ENCODE data around the gene LRATD1.

Gene LRATD1

GRCh38 chr2:14634182-14634488 is 1.6 kb downstream of the LRATD1 start:
- no peak for DNase-seq

DNA sequence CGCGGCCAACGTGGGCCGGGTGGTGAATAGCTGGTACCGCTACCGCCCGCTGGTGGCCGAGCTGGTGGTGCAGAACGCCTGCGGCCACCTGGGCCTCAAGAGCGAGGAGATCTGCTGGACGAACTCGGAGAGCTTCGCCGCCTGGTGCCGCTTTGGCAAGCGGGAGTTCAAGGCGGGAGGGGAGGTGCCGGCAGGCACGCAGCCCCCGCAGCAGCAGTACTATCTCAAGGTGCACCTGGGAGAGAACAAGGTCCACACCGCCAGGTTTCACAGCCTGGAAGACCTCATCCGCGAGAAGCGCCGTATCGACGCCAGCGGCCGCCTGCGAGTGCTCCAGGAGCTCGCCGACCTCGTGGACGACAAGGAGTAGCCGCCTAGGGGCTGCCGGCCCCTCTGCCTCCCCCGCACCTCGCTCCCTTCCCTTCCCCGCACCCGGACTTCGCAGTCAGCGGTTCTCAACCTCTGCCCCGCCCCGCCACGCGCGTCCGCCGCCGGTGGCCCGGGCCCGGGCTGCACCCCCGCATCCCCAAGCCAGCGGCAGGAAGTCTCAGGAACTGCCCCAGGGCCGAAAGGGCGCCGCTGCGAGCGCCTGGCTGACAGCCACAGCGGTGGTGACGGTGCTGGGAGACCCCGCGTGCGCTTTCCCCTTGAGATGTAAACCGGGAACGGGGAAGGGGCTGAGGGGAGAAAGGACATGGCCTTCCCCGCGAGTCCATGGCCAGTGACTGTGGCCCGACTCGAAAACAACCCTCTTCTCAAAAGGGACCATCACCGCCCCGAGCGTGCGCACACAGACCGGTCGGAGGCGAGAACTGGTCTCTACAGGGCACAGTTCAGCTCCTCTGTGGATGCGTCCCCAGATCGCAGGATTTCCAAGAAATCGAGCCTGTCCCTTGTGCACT is 2.2 kb downstream of the LRATD1 start:
- DNase-seq, result peak; percentile 91

GRCh38 chr2:14635391-14635871 is 2.9 kb downstream of the LRATD1 start:
- peak; percentile 78 for DNase-seq

- no peak for DNase-seq
Measured at GRCh38 chr2:14638488-14638887, 6.0 kb downstream of the LRATD1 start.

DNA sequence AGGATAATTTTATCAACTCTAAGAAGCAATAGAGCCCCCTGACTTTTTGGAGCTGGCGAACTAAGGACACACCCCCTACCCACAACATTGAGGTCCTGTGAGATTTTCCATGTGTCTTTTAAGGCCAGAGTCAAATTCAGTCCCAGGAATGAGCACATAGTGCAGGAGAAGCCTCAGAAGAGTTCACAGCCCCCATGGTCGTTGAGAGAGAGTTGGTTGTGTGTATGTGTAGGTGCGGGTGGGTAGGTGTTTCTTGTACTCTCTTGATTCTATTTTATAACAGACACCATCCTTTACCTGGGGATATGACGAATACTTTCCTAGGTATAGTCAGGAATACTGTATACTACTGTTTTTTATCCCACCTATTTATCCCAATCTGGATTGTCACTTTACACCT is 8.6 kb downstream of the LRATD1 start:
- DNase-seq, result no peak

GRCh38 chr2:14642499-14642898 is 10.0 kb downstream of the LRATD1 start:
- no peak for DNase-seq

GRCh38 chr2:14647714-14648113 is 15.2 kb downstream of the LRATD1 start:
- no peak for DNase-seq

GRCh38 chr2:14650066-14650465 is 17.5 kb downstream of the LRATD1 start:
- DNase-seq, result no peak

- DNase-seq, result no peak
Measured at GRCh38 chr2:14654835-14655282, 22.3 kb downstream of the LRATD1 start.

GRCh38 chr2:14656146-14656545 is 23.6 kb downstream of the LRATD1 start:
- DNase-seq, result no peak

DNA sequence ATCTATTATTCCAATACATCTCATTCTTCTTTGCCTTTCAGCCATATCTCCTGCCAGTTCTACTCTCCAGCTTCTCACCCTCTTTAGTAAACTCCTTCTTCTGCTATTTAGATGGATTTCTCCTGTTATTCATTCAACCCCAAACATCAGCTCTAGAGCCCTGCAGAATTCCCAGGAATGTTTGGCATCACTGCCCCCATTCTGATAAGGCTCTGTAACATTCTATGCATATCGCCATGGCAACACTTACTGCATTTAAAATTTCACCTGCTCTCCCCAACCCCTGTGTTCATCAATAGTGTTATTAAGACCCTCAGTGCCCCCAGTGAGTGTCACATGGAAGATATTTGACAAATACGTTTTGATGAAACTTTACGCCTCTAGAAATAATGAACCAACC is 28.6 kb downstream of the LRATD1 start:
- DNase-seq, result no peak

GRCh38 chr2:14673351-14673875 is 40.9 kb downstream of the LRATD1 start:
- no peak for DNase-seq

- no peak for DNase-seq
Measured at GRCh38 chr2:14675489-14675888, 43.0 kb downstream of the LRATD1 start.

- no peak for DNase-seq
Measured at GRCh38 chr2:14676371-14676770, 43.9 kb downstream of the LRATD1 start.

DNA sequence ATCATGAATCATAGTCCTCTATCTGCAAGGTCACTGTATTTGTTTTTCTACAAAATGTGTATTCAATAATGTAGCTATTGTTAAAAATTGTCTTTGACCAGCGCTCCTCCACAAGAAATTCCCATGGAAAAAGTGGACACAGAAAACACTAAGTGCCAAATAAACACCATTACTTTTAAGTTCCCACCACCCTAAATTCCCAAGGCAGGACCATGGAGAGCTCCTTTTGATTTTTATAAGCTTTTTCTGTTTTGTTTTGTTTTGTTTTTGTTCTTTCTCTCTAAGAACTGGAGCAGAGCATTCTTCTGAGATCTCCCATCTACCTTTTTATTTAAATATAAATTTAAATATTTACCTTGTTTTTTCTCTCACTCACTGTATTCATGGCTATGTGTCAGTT is 44.5 kb downstream of the LRATD1 start:
- no peak for DNase-seq

GRCh38 chr2:14678761-14679160 is 46.2 kb downstream of the LRATD1 start:
- no peak for DNase-seq

DNA sequence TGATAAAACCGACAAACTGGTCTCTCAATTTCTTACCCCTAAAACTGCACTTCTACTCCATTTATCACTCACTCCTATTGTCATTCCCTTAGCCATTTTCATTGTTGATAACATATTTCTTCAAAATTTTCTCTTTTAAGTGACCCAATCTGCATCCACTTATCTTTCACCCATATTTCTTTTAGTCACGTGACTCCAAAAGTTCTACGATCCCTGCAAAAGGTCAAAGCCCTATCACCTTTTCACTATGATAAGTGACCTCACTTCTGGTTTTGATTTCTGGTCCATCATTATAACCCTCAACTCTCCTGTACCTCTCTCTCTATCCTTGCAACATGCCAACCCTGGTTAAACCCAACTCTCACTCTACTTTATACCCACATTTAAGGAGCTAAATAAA is 49.1 kb downstream of the LRATD1 start:
- no peak for DNase-seq

All from 8988T (cell line).